HG03135 (cell line): ENCODE data around the gene SYT7.

Source experiments
- ATAC-seq: cut with Tn5 transposase; IDR thresholded peaks from one replicate; pipeline ENCODE4 v1.9.1; 2021; ENCODE audit warnings: mild to moderate bottlenecking, moderate library complexity; ENCODE audit not compliant: unreplicated experiment

The SYT7 gene

GRCh38 chr11:61586792-61587430 is 6.0 kb upstream of the SYT7 start:
- ATAC-seq: no peak

GRCh38 chr11:61585115-61585514 is 4.2 kb upstream of the SYT7 start:
- ATAC-seq: no peak

- ATAC-seq: no peak
Measured at GRCh38 chr11:61581931-61582330, 1.1 kb upstream of the SYT7 start.

GRCh38 chr11:61580271-61580888 is 496 bp downstream of the SYT7 start:
- no peak for ATAC-seq

GRCh38 chr11:61579676-61580270 is 1.1 kb downstream of the SYT7 start:
- ATAC-seq: no peak

- no peak for ATAC-seq
Measured at GRCh38 chr11:61578819-61579675, 1.8 kb downstream of the SYT7 start.

GRCh38 chr11:61577383-61578118 is 3.3 kb downstream of the SYT7 start:
- ATAC-seq: no peak

GRCh38 chr11:61575886-61576861 is 4.7 kb downstream of the SYT7 start:
- ATAC-seq: no peak

- ATAC-seq: no peak
Measured at GRCh38 chr11:61574611-61575010, 6.3 kb downstream of the SYT7 start.

GRCh38 chr11:61572913-61573312 is 8.0 kb downstream of the SYT7 start:
- no peak for ATAC-seq

GRCh38 chr11:61571869-61572268 is 9.0 kb downstream of the SYT7 start:
- no peak for ATAC-seq

GRCh38 chr11:61571337-61571736 is 9.5 kb downstream of the SYT7 start:
- no peak for ATAC-seq

GRCh38 chr11:61569701-61570100 is 11.2 kb downstream of the SYT7 start:
- no peak for ATAC-seq

- no peak for ATAC-seq
Measured at GRCh38 chr11:61569018-61569417, 11.9 kb downstream of the SYT7 start.

- ATAC-seq: no peak
Measured at GRCh38 chr11:61567286-61568061, 13.4 kb downstream of the SYT7 start.

GRCh38 chr11:61564936-61565696 is 15.8 kb downstream of the SYT7 start:
- no peak for ATAC-seq

- no peak for ATAC-seq
Measured at GRCh38 chr11:61560751-61561150, 20.1 kb downstream of the SYT7 start.

GRCh38 chr11:61556621-61557020 is 24.3 kb downstream of the SYT7 start:
- no peak for ATAC-seq
